ENCODE data around the gene ETV1. TPM values are rescaled to one million over a fixed set of nuclear protein-coding genes. Genes with fewer than 3 reads are reported as not detected.

Gene ETV1
- total RNA-seq, 2 experiments from 2014 or later = not detected

DNA sequence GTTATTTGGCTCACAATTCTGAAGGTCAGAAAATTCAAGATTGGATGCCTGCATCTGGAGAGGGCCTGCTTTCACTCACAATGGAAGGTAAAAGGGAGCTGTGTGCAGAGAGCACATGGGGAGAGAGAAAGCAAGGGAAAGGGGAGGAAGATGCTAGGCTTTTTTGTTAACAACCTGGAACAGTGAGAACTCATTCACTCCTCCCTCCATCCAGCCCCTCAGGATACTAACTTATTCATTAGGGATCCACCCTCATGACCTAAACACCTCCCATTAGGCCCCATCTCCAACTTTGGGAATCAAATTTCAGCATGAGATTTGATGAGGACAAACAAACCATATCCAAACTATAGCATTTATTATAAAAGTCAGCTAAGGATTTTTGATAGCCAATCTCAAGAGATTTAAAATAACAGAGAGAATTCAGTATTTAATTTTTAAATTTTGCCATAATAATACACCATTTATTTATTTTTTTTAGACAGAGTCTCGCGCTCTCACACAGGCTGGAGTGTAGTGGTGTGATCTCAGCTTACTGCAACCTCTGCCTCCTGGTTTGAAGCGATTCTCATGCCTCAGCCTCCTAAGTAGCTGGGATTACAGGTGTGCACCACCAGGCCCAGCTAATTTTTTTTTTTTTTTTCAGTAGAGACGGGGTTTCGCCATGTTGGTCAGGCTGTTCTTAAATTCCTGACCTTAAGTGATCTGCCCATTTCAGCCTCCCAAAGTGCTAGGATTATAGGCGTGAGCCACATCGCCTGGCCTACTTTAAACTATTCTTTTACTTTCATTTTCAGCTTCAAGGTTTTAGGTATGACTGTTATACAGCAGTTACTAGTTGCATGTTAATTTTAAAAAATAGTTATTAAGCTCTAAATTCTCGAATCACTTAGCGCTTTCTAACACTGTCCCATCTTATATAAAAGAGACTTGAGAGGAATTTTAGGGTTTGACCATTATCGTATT, 20.3 kb upstream of the ETV1 start:
- POLR2A ChIA-PET = no interaction called here
- Histone ChIP-seq H3K27me3 (ENCODE audit: control insufficient read depth in 1 of 2, insufficient read depth in 2 of 2, low read length in 2 of 2) (no peaks in the 10 kb centered on the region), H3K4me3 (ENCODE audit: low read length) (no peak overlapping the region), H3K4me1 (ENCODE audit: insufficient read depth, low read length) (no peaks in the 10 kb centered on the region), H3K27ac (ENCODE audit: low read depth in 1 of 2, low read length in 2 of 2) (no peak overlapping the region), H3K36me3 (ENCODE audit: insufficient read depth, low read length) (no peaks in the 10 kb centered on the region), H3K9me3 (ENCODE audit: control insufficient read depth in 1 of 2, insufficient read depth in 1 of 2, low read length in 2 of 2) (no peaks in the 10 kb centered on the region)
- TF ChIP-seq, protein P1, sequence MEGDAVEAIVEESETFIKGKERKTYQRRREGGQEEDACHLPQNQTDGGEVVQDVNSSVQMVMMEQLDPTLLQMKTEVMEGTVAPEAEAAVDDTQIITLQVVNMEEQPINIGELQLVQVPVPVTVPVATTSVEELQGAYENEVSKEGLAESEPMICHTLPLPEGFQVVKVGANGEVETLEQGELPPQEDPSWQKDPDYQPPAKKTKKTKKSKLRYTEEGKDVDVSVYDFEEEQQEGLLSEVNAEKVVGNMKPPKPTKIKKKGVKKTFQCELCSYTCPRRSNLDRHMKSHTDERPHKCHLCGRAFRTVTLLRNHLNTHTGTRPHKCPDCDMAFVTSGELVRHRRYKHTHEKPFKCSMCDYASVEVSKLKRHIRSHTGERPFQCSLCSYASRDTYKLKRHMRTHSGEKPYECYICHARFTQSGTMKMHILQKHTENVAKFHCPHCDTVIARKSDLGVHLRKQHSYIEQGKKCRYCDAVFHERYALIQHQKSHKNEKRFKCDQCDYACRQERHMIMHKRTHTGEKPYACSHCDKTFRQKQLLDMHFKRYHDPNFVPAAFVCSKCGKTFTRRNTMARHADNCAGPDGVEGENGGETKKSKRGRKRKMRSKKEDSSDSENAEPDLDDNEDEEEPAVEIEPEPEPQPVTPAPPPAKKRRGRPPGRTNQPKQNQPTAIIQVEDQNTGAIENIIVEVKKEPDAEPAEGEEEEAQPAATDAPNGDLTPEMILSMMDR (IDR thresholded peaks at IDR 0.05) = no peak
- DNase-seq (peak in 2 of 14 experiments; percentile 16 to 32), ATAC-seq (ENCODE audit: poor library complexity) (no peak)
- Mint-ChIP-seq H3K4me3 (no peak overlapping the region), H3K27me3 (no peaks in the 10 kb centered on the region), H3K27ac (no peak overlapping the region), H3K36me3 (ENCODE audit: low read depth) (no peaks in the 10 kb centered on the region), H3K4me1 (ENCODE audit: low read depth) (no peaks in the 10 kb centered on the region), H3K9me3 (no peaks in the 10 kb centered on the region)
- CTCF ChIA-PET = no interaction called here
- intact Hi-C loops (cut with DNase I, micrococcal nuclease) = no loop called here

DNA sequence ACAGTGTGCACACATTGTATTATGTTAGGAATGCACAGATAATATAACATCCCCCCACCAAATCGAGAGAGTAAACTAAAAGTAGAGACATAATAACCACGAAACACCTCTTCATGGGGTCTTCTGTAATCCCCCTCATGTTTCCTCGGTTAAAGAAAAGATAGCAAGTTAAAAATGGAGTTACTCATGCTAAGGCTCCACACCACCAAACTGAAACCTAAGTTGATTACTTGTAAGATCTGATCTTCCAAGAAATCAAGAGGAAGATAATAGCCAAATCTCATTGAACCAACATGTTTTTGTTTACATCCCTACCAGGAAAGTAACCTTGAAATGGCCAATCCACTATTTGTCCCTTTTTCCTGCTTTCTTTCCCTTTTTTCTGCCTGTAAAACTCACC, 11.7 kb upstream of the ETV1 start:
- H3K27me3 ChIP-seq (ENCODE audit: control insufficient read depth in 1 of 2, insufficient read depth in 2 of 2, low read length in 2 of 2) = no peaks in the 10 kb centered on the region
- H3K27ac ChIP-seq (ENCODE audit: low read depth in 1 of 2, low read length in 2 of 2) = no peak overlapping the region
- ChIA-PET POLR2A (no interaction called here), CTCF (no interaction called here)
- DNase-seq (no peak), ATAC-seq (ENCODE audit: poor library complexity) (no peak)
- no peak overlapping the region for H3K27ac Mint-ChIP-seq
- no peaks in the 10 kb centered on the region for H3K4me1 Mint-ChIP-seq (ENCODE audit: low read depth)
- H3K4me3 ChIP-seq (ENCODE audit: low read length) = no peak overlapping the region
- H3K4me3 Mint-ChIP-seq = no peak overlapping the region
- no peaks in the 10 kb centered on the region for H3K27me3 Mint-ChIP-seq
- H3K36me3 ChIP-seq (ENCODE audit: insufficient read depth, low read length) = no peaks in the 10 kb centered on the region
- TF ChIP-seq, protein P1 (IDR thresholded peaks at IDR 0.05) = no peak
- no peaks in the 10 kb centered on the region for H3K36me3 Mint-ChIP-seq (ENCODE audit: low read depth)
- H3K9me3 ChIP-seq (ENCODE audit: control insufficient read depth in 1 of 2, insufficient read depth in 1 of 2, low read length in 2 of 2) = peaks cover 0 to 8% of the 10 kb centered on the region in 2 experiments
- intact Hi-C loops (cut with DNase I, micrococcal nuclease) = no loop called here
- no peaks in the 10 kb centered on the region for H3K9me3 Mint-ChIP-seq
- H3K4me1 ChIP-seq (ENCODE audit: insufficient read depth, low read length) = no peaks in the 10 kb centered on the region

DNA sequence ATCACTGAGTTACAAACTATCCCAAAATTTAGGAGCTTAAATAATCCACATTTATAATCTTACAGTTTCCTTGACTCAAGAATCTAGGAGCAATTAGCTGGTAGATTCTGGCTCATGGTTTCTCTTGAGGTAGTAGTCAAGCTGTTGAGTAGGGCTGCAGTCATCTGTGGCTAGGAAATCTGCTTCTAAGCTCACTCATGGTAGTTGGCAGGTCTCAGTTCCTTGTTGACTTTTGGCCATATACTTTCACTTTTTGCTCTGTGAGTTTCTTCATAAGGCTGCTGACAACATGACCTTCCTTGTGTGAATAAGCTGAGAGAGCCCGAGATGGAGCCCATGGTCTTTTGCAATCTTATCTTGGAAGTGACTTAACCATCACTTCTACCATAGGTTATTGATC, 10.8 kb upstream of the ETV1 start:
- Mint-ChIP-seq H3K4me1 (ENCODE audit: low read depth) (no peaks in the 10 kb centered on the region), H3K27ac (no peak overlapping the region), H3K4me3 (no peak overlapping the region), H3K36me3 (ENCODE audit: low read depth) (no peaks in the 10 kb centered on the region), H3K27me3 (no peaks in the 10 kb centered on the region), H3K9me3 (no peaks in the 10 kb centered on the region)
- Histone ChIP-seq H3K27me3 (ENCODE audit: control insufficient read depth in 1 of 2, insufficient read depth in 2 of 2, low read length in 2 of 2) (no peaks in the 10 kb centered on the region), H3K4me1 (ENCODE audit: insufficient read depth, low read length) (no peaks in the 10 kb centered on the region), H3K27ac (ENCODE audit: low read depth in 1 of 2, low read length in 2 of 2) (no peak overlapping the region), H3K9me3 (ENCODE audit: control insufficient read depth in 1 of 2, insufficient read depth in 1 of 2, low read length in 2 of 2) (peaks cover 0 to 11% of the 10 kb centered on the region in 2 experiments), H3K36me3 (ENCODE audit: insufficient read depth, low read length) (no peaks in the 10 kb centered on the region), H3K4me3 (ENCODE audit: low read length) (no peak overlapping the region)
- CTCF ChIA-PET = interaction anchor here (1.1 kb wide), 1 partner anchor 11 kb away, joined by 3 read pairs; the partner anchor contains the start of gene ETV1
- ATAC-seq (ENCODE audit: poor library complexity) (no peak), DNase-seq (no peak)
- POLR2A ChIA-PET = no interaction called here
- intact Hi-C loops (cut with DNase I, micrococcal nuclease) = no loop called here
- TF ChIP-seq, protein P1 (IDR thresholded peaks at IDR 0.05) = no peak
